ENCODE results near the gene CHPF2. TPM values are rescaled to one million over a fixed set of nuclear protein-coding genes. Genes with fewer than 3 reads are reported as not detected.

CHPF2 gene
- total and polyA plus RNA-seq, 11 donors: 11.4 to 31.9 (median 18.3) TPM

DNA sequence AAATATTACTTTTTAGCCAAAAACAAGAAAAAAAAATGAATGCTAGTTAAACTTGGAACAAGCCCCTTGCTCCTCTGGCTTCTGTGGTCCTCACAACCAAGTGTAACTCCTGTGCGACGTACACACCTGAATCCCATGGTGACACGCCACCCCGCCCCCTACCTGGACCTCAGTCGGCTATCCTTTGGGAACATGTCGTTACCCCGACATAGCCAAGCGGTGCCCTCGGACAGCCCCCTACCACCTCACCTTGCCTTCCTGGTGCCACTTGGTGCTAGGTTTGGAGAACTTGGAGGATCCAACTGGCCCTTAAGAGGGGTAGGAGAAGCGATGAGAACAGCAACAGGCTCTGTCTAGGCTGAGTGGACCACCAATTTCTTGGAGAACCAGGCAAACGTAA lies 28.2 kb downstream of the CHPF2 start:
- Histone ChIP-seq H3K36me3 (no peaks in the 10 kb centered on the region), H3K27ac (no peak overlapping the region), H3K4me3 (no peak overlapping the region), H3K9me3 (no peaks in the 10 kb centered on the region), H3K27me3 (peaks cover 0 to 24% (median 0%) of the 10 kb centered on the region in 9 donors), H3K4me1 (peaks cover 0 to 16% (median 3%) of the 10 kb centered on the region in 12 donors)
- WGBS, 4 donors: 88 to 92% (median 90%) methylated on average over 11 of the region's 11 CpGs
- no peak for ATAC-seq
- no peak for TF ChIP-seq POLR2A (IDR thresholded peaks at IDR 0.05)
- TF ChIP-seq, protein P1, sequence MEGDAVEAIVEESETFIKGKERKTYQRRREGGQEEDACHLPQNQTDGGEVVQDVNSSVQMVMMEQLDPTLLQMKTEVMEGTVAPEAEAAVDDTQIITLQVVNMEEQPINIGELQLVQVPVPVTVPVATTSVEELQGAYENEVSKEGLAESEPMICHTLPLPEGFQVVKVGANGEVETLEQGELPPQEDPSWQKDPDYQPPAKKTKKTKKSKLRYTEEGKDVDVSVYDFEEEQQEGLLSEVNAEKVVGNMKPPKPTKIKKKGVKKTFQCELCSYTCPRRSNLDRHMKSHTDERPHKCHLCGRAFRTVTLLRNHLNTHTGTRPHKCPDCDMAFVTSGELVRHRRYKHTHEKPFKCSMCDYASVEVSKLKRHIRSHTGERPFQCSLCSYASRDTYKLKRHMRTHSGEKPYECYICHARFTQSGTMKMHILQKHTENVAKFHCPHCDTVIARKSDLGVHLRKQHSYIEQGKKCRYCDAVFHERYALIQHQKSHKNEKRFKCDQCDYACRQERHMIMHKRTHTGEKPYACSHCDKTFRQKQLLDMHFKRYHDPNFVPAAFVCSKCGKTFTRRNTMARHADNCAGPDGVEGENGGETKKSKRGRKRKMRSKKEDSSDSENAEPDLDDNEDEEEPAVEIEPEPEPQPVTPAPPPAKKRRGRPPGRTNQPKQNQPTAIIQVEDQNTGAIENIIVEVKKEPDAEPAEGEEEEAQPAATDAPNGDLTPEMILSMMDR (IDR thresholded peaks at IDR 0.05): no peak
- intact Hi-C loops (cut with DNase I): no loop called here
- no peak for DNase-seq

DNA sequence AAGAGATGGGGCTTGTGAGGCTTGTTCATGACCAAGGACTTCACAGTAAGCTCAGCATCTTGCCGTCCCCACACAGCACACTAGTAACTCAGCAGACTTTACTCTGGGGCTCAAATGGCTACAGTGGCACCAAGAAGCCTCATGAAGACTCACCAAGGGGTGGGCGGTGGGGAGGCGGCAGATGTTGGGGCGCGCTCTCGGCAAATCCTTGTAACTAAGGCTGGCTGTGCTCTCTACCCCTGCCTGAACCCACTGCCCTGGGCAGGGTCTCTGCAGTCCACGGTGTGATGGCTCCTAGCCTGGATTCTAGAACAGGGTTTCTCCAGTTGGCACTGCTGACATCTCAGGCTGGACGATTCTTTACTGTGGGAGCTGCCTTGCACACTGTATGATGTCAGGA lies 28.6 kb downstream of the CHPF2 start:
- H3K27ac ChIP-seq: no peak overlapping the region
- no peak overlapping the region for H3K4me3 ChIP-seq
- peaks cover 0 to 24% (median 0%) of the 10 kb centered on the region in 9 donors for H3K27me3 ChIP-seq
- no peak for TF ChIP-seq POLR2A (IDR thresholded peaks at IDR 0.05)
- TF ChIP-seq, protein P1 (IDR thresholded peaks at IDR 0.05): no peak
- H3K9me3 ChIP-seq: no peaks in the 10 kb centered on the region
- WGBS, 4 donors: 67 to 92% (median 81%) methylated on average over 3 to 8 of the region's 8 CpGs
- H3K4me1 ChIP-seq: peaks cover 0 to 16% (median 3%) of the 10 kb centered on the region in 12 donors
- no peaks in the 10 kb centered on the region for H3K36me3 ChIP-seq
- intact Hi-C loops (cut with DNase I): no loop called here
- DNase-seq (peak in 1 of 5 donors; percentile 40), ATAC-seq (no peak)

DNA sequence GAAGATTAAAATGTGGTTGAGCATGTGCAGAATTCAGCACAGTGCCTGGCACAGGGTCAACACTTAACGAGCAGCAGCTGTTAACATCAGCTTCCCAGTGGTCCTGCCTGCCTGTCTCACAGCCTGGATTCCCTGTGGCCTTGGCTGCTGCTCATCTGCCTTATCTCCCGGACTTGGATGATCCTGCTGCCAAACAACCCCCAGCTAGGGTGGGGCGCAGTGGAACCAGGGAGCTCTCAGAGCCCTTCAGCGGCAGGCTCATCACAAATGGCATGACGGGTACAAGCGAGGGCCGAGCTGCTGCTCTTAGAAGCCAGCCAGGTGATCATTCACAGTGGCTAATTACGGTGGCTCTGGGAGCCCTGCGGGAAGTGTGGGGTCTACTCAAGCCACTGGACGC lies 29.2 kb downstream of the CHPF2 start:
- DNase-seq: peak in 2 of 5 donors; percentile 50 to 51
- intact Hi-C loops (cut with DNase I): no loop called here
- TF ChIP-seq POLR2A (IDR thresholded peaks at IDR 0.05): no peak
- TF ChIP-seq, protein P1 (IDR thresholded peaks at IDR 0.05): no peak

DNA sequence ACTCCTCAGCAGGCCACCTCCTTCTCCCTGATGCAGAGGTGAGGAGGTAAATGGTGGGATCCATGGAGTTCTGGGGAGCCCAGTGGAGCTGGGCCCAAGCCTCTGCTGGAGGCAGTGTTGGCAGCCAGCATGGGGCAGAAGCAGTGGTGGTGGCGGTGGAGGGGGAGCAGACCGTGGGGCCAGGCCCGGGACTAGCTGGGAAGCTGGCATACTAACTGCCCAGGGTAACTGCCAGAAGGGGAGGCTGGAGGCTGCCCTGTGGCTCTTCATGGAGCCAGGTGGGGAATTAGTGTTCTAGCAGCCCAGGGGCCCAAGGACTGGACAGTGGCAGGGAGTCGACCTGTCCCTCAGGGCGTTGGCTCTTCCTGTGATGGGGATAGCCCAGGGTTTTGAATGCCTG lies 32.3 kb downstream of the CHPF2 start:
- intact Hi-C loops (cut with DNase I): no loop called here
- peaks cover 0 to 24% (median 0%) of the 10 kb centered on the region in 9 donors for H3K27me3 ChIP-seq
- ATAC-seq: peak in 1 of 4 donors; percentile 16

More for the DNA sequence above, 29.2 kb downstream of the CHPF2 start:
- Histone ChIP-seq H3K27me3 (peaks cover 0 to 24% (median 0%) of the 10 kb centered on the region in 9 donors), H3K4me3 (no peak overlapping the region), H3K36me3 (no peaks in the 10 kb centered on the region), H3K27ac (no peak overlapping the region), H3K4me1 (peaks cover 0 to 16% (median 3%) of the 10 kb centered on the region in 12 donors), H3K9me3 (no peaks in the 10 kb centered on the region)
- 24 to 54% (median 31%) methylated on average over 10 of the region's 10 CpGs; no CpG with 5 or more reads in 1 of the 4 donors for WGBS, 4 donors
- ATAC-seq: peak in 3 of 4 donors; percentile 21 to 58 (median 25)

More for the DNA sequence above, 32.3 kb downstream of the CHPF2 start:
- no peaks in the 10 kb centered on the region for H3K36me3 ChIP-seq
- H3K4me3 ChIP-seq: no peak overlapping the region
- no peak overlapping the region for H3K27ac ChIP-seq
- no peaks in the 10 kb centered on the region for H3K9me3 ChIP-seq
- TF ChIP-seq POLR2A (IDR thresholded peaks at IDR 0.05): no peak
- TF ChIP-seq, protein P1 (IDR thresholded peaks at IDR 0.05): no peak
- 76 to 84% (median 79%) methylated on average over 5 of the region's 5 CpGs for WGBS, 4 donors
- no peak for DNase-seq
- H3K4me1 ChIP-seq: peaks cover 0 to 11% (median 3%) of the 10 kb centered on the region in 12 donors
